GM12878 (cell line): Measurements from ENCODE around the gene MEI1. TPM values are rescaled to one million over a fixed set of nuclear protein-coding genes. Genes with fewer than 3 reads are reported as not detected.

Source experiments
- CHD1 ChIP-seq: IDR thresholded peaks from 2 replicates; pipeline ENCODE4 v1.6.1; 2012; ENCODE audit warnings: low read depth, low read length, improper control_type of control experiment
- DPF2 ChIP-seq: fragments of 450-650 bp; IDR thresholded peaks from 2 replicates; pipeline ENCODE4 v1.6.1; 2017; ENCODE audit warnings: mild to moderate bottlenecking
- EP300 ChIP-seq, 2 experiments: fragments of 150-350 bp in 1 of 2; IDR thresholded peaks; 2 replicates each; pipeline ENCODE4 v1.6.1; 2011 to 2012; ENCODE audit warnings: low read depth in 2 of 2, low read length in 2 of 2, borderline replicate concordance in 1 of 2, improper control_type of control experiment in 1 of 2, inconsistent platforms in 1 of 2; ENCODE audit not compliant: control insufficient read depth in 1 of 2
- IKZF1 ChIP-seq: fragments of 450-650 bp; conservative IDR thresholded peaks from 2 replicates; pipeline ENCODE4 v1.6.1; 2017; ENCODE audit warnings: antibody characterized with exemption, mild to moderate bottlenecking
- IRF4 ChIP-seq: IDR thresholded peaks from 2 replicates; pipeline ENCODE4 v1.6.1; 2011; ENCODE audit warnings: low read depth, low read length
- NFIC ChIP-seq: IDR thresholded peaks from 2 replicates; pipeline ENCODE4 v1.6.1; 2012; ENCODE audit warnings: low read depth, mild to moderate bottlenecking, inconsistent platforms, low read length, moderate library complexity
- polyA plus RNA-seq, 11 experiments: library from polyadenylated mRNA; depleted of rRNA in 4 of 11; unstranded in 6 of 11; stranded (reverse) in 5 of 11; fragments of >200 nt; fragmentation: Nextera tagmentation in 4 of 11; fragmentation: Illumina TruSeq in 1 of 11; extraction: Ambion mirVana in 4 of 11; extraction: Trizol in 1 of 11; gene quantifications; 1 replicate in 1 of 11; 2 replicates in 10 of 11; pipeline versions ENCODE4 v1.2.1 to v1.2.3, GENCODE V29; 2011 to 2016; ENCODE audit warnings: inconsistent platforms in 2 of 11, missing spikeins in 2 of 11, low read depth in 1 of 11
- total RNA-seq, 4 experiments: library from RNA; depleted of rRNA in 3 of 4; stranded (reverse); fragments of >200 nt in 3 of 4; fragmentation: Illumina TruSeq in 1 of 4; extraction: Trizol in 1 of 4; gene quantifications; 2 replicates each; pipeline versions ENCODE4 v1.2.1 to v1.2.3, GENCODE V29; 2013 to 2021
- TF ChIP-seq, protein P1 (sequence below): fragments of 450-650 bp; IDR thresholded peaks from 2 replicates; pipeline ENCODE4 v1.6.1; 2017; ENCODE audit warnings: mild to moderate bottlenecking, low read depth, inconsistent platforms; ENCODE audit not compliant: poor library complexity, severe bottlenecking
- TF ChIP-seq, protein P2 (sequence below): fragments of 450-650 bp; IDR thresholded peaks from 2 replicates; pipeline ENCODE4 v1.6.1; 2018; ENCODE audit warnings: mild to moderate bottlenecking, low read depth, moderate library complexity; ENCODE audit not compliant: partially characterized antibody
- TF ChIP-seq, protein P3 (sequence below): IDR thresholded peaks from 2 replicates; pipeline ENCODE4 v1.6.1; 2012; ENCODE audit warnings: mild to moderate bottlenecking, low read depth, low read length
- TF ChIP-seq, protein P4 (sequence below): fragments of 150-350 bp; IDR thresholded peaks from 2 replicates; pipeline ENCODE4 v1.6.1; 2016; ENCODE audit warnings: low read depth, low read length
- TF ChIP-seq, protein P5 (sequence below): fragments of 450-650 bp; IDR thresholded peaks from 2 replicates; pipeline ENCODE4 v1.6.1; 2017; ENCODE audit warnings: mild to moderate bottlenecking, moderate library complexity

The MEI1 gene
- total and polyA plus RNA-seq, 10 of the 15 experiments (the other 5 are each of a cell fraction or from before 2014, with no cell fraction given) = 27.9 to 48.9 (median 35.8) TPM

DNA sequence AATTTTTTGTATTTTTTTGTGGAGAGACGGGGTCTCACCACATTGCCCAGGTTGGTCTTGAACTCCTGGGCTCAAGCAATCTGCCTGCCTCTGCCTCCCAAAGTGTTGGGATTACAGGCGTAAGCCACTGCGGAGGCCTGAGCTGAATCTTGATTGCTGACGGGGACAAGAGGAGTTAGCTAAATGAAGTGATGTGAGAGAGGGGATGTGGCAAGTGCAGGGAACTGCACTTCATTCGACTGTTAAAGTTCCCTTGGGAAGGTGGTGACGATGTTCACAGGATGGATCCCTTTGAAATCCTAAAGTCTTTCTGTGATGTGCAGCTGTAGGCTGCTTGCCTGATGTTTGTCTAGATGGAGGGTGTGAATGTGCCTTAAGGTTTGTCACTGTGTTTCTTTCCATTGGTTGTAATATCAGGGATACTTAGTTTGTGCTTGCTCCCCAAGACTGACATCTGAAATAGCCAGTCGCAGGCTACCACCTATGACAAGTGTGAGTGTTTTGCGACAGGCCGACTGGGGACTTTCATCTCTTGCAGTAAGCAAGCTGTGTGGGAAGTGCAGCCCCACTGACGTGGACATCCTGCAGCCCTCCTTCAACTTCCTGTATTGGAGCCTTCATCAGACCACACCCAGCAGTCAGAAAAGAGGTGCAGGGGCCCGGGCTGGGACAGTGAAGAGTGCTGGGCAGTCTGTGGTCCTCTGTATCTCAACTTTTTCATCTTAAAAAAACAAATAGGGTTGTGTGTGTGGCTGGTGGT, 81.6 kb downstream of the MEI1 start (continued):
- TF ChIP-seq, protein P1, sequence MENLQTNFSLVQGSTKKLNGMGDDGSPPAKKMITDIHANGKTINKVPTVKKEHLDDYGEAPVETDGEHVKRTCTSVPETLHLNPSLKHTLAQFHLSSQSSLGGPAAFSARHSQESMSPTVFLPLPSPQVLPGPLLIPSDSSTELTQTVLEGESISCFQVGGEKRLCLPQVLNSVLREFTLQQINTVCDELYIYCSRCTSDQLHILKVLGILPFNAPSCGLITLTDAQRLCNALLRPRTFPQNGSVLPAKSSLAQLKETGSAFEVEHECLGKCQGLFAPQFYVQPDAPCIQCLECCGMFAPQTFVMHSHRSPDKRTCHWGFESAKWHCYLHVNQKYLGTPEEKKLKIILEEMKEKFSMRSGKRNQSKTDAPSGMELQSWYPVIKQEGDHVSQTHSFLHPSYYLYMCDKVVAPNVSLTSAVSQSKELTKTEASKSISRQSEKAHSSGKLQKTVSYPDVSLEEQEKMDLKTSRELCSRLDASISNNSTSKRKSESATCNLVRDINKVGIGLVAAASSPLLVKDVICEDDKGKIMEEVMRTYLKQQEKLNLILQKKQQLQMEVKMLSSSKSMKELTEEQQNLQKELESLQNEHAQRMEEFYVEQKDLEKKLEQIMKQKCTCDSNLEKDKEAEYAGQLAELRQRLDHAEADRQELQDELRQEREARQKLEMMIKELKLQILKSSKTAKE = no peak
- no peak for TF ChIP-seq CHD1
- TF ChIP-seq, protein P2, sequence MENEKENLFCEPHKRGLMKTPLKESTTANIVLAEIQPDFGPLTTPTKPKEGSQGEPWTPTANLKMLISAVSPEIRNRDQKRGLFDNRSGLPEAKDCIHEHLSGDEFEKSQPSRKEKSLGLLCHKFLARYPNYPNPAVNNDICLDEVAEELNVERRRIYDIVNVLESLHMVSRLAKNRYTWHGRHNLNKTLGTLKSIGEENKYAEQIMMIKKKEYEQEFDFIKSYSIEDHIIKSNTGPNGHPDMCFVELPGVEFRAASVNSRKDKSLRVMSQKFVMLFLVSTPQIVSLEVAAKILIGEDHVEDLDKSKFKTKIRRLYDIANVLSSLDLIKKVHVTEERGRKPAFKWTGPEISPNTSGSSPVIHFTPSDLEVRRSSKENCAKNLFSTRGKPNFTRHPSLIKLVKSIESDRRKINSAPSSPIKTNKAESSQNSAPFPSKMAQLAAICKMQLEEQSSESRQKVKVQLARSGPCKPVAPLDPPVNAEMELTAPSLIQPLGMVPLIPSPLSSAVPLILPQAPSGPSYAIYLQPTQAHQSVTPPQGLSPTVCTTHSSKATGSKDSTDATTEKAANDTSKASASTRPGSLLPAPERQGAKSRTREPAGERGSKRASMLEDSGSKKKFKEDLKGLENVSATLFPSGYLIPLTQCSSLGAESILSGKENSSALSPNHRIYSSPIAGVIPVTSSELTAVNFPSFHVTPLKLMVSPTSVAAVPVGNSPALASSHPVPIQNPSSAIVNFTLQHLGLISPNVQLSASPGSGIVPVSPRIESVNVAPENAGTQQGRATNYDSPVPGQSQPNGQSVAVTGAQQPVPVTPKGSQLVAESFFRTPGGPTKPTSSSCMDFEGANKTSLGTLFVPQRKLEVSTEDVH = peak; percentile 55
- TF ChIP-seq IKZF1 = 0 out of 2 replicates have a peak, but pooled peaks have one; percentile 31
- TF ChIP-seq DPF2 = peak; percentile 62; the same call in 1 of the 2 replicates
- TF ChIP-seq, protein P3, sequence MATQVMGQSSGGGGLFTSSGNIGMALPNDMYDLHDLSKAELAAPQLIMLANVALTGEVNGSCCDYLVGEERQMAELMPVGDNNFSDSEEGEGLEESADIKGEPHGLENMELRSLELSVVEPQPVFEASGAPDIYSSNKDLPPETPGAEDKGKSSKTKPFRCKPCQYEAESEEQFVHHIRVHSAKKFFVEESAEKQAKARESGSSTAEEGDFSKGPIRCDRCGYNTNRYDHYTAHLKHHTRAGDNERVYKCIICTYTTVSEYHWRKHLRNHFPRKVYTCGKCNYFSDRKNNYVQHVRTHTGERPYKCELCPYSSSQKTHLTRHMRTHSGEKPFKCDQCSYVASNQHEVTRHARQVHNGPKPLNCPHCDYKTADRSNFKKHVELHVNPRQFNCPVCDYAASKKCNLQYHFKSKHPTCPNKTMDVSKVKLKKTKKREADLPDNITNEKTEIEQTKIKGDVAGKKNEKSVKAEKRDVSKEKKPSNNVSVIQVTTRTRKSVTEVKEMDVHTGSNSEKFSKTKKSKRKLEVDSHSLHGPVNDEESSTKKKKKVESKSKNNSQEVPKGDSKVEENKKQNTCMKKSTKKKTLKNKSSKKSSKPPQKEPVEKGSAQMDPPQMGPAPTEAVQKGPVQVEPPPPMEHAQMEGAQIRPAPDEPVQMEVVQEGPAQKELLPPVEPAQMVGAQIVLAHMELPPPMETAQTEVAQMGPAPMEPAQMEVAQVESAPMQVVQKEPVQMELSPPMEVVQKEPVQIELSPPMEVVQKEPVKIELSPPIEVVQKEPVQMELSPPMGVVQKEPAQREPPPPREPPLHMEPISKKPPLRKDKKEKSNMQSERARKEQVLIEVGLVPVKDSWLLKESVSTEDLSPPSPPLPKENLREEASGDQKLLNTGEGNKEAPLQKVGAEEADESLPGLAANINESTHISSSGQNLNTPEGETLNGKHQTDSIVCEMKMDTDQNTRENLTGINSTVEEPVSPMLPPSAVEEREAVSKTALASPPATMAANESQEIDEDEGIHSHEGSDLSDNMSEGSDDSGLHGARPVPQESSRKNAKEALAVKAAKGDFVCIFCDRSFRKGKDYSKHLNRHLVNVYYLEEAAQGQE = no peak
- TF ChIP-seq, protein P4, sequence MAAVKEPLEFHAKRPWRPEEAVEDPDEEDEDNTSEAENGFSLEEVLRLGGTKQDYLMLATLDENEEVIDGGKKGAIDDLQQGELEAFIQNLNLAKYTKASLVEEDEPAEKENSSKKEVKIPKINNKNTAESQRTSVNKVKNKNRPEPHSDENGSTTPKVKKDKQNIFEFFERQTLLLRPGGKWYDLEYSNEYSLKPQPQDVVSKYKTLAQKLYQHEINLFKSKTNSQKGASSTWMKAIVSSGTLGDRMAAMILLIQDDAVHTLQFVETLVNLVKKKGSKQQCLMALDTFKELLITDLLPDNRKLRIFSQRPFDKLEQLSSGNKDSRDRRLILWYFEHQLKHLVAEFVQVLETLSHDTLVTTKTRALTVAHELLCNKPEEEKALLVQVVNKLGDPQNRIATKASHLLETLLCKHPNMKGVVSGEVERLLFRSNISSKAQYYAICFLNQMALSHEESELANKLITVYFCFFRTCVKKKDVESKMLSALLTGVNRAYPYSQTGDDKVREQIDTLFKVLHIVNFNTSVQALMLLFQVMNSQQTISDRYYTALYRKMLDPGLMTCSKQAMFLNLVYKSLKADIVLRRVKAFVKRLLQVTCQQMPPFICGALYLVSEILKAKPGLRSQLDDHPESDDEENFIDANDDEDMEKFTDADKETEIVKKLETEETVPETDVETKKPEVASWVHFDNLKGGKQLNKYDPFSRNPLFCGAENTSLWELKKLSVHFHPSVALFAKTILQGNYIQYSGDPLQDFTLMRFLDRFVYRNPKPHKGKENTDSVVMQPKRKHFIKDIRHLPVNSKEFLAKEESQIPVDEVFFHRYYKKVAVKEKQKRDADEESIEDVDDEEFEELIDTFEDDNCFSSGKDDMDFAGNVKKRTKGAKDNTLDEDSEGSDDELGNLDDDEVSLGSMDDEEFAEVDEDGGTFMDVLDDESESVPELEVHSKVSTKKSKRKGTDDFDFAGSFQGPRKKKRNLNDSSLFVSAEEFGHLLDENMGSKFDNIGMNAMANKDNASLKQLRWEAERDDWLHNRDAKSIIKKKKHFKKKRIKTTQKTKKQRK = no peak
- TF ChIP-seq EP300 (IDR thresholded peaks at IDR 0.05; ENCODE audit: borderline replicate concordance in 1 of 2, control insufficient read depth in 1 of 2, low read depth in 2 of 2, low read length in 2 of 2) = peak in 1 of 2 experiments; percentile 34; a peak in 1 of 4 replicates
- TF ChIP-seq, protein P5, sequence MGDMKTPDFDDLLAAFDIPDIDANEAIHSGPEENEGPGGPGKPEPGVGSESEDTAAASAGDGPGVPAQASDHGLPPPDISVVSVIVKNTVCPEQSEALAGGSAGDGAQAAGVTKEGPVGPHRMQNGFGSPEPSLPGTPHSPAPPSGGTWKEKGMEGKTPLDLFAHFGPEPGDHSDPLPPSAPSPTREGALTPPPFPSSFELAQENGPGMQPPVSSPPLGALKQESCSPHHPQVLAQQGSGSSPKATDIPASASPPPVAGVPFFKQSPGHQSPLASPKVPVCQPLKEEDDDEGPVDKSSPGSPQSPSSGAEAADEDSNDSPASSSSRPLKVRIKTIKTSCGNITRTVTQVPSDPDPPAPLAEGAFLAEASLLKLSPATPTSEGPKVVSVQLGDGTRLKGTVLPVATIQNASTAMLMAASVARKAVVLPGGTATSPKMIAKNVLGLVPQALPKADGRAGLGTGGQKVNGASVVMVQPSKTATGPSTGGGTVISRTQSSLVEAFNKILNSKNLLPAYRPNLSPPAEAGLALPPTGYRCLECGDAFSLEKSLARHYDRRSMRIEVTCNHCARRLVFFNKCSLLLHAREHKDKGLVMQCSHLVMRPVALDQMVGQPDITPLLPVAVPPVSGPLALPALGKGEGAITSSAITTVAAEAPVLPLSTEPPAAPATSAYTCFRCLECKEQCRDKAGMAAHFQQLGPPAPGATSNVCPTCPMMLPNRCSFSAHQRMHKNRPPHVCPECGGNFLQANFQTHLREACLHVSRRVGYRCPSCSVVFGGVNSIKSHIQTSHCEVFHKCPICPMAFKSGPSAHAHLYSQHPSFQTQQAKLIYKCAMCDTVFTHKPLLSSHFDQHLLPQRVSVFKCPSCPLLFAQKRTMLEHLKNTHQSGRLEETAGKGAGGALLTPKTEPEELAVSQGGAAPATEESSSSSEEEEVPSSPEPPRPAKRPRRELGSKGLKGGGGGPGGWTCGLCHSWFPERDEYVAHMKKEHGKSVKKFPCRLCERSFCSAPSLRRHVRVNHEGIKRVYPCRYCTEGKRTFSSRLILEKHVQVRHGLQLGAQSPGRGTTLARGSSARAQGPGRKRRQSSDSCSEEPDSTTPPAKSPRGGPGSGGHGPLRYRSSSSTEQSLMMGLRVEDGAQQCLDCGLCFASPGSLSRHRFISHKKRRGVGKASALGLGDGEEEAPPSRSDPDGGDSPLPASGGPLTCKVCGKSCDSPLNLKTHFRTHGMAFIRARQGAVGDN = no peak; the same call in 1 of the 2 replicates
- no peak for TF ChIP-seq NFIC
- TF ChIP-seq IRF4 = no peak
